Occipital lobe (tissue), 2 donors: ENCODE measurements around the gene SMYD2. TPM values are rescaled to one million over a fixed set of nuclear protein-coding genes. Genes with fewer than 3 reads are reported as not detected.

ENCODE experiments used
- DNase-seq: peaks from one replicate; lab custom pipeline; 2025; lab: John Stamatoyannopoulos, UW
- total RNA-seq: library from RNA; depleted of rRNA; stranded (reverse); fragments of >200 nt; gene quantifications from one replicate; pipeline ENCODE4 v1.2.3, GENCODE V29; 2014

Gene SMYD2
- total RNA-seq, 1 donor from 2014 or later = 51.6 TPM

DNA sequence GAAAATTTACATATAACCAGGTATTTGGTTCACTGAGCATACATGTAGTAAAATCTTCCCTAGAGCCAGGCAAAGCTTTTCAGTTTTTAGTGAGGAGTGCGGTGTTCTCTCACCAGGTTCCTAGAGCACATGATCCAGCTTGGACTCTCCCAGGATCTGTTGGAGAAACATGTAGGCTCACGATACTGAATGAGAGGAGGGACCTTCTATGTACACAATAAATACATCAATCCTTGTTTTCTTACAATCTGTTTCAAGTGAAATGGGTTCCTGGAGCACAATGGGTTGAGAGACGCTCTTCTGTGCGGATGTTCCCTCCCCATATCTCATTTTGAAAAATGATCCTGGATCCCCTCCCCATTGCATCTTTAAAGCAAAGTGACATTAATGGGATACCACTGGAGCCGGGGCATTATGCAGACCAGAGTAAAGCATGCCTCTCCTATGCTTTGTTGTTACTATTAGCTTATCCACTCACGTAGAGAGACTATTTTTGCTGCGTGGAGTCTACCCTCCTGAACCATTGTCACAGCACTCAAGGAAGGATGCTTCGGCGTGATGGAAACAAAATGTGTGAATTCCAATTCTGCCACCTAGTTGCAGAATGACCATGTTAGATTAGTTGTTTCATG is 19.3 kb downstream of the SMYD2 start:
- DNase-seq = no peak

DNA sequence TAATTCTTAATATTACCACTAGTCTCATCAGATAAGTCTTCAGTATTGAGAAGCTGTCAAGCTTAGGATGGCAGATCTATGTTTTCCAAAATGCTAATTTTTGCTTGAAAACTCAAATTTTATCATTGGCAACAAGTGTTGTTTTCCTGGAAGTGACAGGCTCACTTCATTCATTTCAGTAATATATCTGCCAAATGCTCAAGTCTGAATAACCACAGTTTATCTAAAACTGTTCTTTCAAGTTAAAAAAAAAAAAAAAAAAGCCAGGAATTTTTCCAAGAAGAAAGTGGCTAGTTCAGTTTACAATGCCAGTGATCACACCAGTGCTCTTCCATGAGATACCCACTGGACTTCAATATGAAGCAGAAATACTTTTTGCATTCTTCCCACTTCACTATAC is 20.6 kb downstream of the SMYD2 start:
- no peak for DNase-seq

DNA sequence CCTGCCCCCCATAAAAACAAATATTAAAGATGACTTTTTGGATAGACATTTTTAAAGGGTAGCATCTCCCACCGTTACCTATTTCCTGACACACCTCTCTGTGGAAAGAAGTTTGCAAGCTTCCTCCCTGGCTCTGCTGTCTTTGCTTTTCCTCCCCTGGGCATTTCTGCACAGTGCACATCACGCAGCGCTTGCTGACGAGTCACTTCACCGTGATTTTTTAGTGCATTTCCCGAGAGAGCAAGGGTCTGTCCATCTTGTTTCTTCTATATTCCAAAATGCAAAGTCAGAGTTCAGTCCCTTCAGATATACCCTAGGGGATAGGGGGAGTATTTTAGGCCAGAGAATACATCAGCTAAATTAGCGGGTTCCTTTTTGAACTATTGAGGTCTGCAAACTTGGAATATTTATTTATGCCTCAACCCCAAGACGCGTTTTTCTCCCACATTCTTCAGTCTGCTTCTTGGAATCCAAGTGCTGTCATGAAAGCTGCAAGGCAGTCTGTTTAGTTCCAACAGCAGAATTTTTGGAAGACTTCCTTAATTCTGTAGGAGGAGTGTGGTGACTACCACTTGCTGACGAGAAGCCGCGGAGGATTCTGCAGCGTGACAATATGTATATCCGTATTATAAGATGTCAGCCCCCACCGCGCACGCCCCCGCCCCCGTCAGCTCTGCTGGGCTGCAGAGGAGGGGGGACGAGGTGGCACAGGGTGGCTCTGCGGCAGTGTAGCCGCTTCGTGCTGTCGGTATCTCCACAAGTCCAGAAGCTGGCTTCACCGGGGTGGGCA is 22.4 kb downstream of the SMYD2 start:
- peak; percentile 24 for DNase-seq

DNA sequence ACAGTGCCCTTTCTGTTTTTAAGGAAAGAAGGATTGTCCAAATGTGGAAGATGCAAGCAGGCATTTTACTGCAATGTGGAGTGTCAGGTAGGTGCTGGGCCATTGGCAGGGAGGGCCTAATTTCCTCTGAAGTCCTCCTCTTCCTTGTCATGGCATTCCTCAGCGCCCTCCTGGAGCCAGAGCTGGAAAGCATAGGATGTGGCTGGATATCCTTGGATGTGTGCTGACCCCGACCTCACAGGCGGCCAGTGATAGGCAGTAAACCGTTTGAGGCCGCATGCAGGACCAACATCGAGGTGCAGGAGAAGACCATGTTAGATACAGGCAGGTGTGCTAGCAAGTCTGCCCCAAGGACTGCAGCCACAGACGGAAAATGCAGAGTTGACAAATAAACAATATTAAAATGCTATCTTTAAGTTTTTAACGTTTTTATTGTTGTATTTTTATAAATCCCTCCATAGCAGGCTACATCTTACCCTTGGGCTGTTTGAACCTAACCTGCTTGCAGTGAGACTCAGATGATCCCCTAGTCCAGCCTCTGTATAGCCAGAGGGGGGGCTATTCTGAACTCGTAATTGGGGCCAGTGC is 24.3 kb downstream of the SMYD2 start:
- no peak for DNase-seq

DNA sequence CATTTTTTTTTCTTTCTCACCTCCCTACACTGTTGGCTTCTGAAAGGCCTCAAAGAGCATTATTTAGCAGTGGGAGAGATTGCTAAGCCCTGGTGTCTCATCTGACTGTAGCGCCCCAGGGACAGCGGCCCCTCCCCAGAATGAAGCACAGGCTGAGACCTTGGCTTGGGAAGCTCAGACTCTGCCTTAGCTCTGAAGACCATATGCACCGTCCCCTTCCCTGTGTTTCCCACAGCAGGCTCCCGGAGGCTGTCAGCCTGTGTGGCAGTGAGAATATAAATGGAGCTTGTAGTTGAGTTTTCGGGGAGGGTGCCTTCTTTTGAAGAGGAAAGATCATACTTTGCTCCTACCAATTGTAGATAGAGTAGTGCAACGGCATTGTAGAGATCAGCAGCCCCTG is 25.3 kb downstream of the SMYD2 start:
- no peak for DNase-seq

DNA sequence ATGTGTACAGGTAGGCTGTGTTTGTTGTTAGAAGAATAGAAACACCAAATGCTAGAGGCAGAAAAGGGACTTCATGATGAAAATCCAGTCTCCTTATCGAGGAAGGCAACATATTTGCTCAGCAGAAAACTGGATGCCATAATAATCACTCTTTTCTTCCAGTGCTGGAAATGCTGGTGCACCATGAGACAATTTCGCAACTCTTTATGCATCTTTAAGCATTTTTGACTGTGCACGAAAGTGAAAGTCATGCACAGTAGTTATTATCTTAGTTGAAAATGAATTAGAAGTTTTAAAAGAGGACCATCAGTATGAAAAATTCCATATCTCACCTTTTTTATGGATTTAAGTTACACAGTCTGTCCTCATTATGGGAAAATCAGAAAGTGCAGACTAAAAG is 29.1 kb downstream of the SMYD2 start:
- DNase-seq = no peak

DNA sequence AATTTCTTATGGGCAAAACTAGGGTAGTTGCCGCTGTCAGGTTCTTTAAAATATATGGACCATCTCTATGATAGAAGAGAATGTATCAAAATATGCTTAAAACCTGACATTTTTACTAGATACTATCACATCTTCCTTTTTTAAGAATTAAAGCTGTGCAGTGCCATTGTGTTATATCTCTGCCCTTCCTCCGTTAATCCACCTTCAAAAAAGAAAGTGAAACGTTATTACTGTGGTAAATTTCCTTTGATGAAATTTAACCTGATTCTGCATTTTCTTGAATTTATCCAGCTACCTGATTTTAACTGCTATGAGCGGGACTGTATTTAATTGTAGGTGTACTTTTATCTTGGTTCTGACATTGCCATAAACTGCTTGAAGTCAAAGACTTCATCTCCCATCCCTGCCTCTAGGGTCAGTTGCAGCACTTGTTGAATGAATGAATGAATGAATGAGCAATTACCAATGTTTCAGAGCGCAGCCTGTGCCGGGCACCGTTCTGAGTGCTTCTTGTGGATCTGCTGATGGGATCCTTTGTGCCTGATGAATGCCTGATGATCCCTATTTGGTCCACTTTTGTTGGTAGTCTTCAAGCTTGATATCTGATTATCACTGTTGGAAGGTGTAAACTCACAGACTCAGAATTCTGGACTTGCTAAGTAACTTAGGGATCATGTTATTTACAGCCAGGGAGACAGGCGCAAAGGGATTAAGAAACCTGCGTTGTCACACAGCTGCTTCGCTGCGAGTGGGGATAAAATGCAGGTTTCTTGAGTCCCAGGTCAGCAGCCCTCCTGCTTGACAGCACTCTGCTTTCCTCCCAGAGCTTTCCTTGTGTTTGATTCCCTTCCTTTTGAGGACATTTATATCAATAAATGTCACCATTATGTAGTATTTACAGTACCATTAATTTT is 30.1 kb downstream of the SMYD2 start:
- no peak for DNase-seq

DNA sequence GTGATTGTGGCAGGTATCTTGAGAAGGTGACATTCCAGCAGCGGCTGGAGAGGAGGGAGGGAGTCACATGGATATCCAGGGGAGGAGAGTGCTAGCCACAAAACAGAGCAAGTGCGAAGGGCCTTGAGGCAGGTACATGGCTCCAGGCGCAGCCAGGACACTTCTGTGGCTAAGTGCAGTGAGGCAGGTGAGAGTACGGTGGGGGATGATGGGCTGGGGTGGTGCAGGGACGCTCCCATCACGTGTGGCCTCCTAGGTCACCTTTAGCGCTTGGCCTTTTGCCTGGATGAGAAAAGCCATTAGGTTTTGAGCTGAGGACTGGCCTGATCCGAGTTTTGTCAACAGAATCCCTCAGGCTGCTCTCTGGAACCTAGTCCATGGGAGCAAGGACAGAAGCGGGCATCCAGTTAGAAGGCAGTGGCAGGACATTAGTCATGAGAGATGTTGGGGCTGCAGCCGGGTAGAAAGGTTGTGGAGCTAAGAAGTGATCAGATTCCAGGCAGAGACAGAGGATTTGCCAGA is 31.6 kb downstream of the SMYD2 start:
- no peak for DNase-seq

DNA sequence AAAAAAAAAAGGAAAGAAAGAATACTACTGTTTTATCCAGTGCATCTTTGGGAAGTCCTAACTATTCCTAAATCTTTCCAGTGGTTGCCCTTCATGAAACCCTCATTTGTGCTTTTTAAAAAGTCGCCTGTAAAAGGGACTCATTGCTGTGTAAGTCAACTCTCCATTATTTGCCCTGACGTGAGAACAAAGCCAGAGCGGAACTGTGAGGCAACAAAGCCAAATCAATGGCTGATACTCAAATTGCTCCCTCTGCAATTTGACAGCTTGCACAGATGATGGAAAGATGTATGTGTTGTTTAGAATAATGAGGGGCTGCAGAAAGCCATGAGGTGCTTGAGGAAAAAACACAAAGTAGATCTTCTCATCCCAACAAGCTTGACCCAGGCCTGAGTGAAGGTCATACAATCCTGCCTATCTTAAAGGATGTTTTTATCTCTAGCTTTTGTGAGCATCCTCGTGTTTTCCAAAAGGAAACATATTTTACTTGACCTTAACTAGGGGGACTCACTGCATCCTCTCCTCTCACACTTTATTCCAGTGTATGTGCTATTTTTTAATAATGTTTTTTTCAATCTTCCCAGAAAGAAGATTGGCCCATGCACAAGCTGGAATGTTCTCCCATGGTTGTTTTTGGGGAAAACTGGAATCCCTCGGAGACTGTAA is 33.4 kb downstream of the SMYD2 start:
- no peak for DNase-seq

DNA sequence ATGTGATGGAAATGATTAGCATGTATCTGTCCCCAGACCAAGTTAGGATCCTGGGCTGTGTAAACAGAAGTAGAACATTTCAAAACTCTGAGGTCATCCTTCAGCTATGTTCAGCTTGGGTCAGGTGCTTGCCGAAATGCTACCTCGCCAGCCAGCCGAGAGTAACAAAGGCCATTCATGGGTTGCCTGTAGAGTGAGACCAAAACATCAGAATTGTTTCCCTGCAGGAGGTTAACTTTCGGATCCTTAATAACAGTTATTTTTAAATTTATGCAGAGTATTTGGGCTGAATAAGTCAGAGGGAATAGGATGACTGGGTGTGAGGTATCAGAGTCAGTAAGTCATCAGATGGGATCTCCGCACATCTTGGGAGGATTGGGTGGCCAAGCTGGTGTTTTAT is 35.6 kb downstream of the SMYD2 start:
- no peak for DNase-seq

DNA sequence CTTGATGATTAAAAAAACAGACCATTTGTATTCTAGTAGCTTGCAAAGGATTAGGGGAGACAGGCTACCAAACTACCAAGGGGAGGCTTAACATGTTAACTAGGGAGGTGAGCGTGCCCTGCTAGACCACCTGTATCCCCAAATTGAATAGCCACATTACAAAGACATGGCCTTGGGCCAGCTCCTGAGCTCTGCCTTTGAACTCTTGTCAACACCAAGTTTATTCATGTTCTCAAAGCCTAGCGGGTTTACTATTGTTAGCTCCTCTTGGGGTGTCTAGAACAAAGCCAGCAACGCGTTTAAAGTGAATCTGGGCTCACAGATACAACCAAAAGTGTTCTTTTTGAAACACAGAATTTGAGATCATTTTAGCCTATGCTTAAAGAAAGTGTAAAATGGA is 36.3 kb downstream of the SMYD2 start:
- DNase-seq = no peak

DNA sequence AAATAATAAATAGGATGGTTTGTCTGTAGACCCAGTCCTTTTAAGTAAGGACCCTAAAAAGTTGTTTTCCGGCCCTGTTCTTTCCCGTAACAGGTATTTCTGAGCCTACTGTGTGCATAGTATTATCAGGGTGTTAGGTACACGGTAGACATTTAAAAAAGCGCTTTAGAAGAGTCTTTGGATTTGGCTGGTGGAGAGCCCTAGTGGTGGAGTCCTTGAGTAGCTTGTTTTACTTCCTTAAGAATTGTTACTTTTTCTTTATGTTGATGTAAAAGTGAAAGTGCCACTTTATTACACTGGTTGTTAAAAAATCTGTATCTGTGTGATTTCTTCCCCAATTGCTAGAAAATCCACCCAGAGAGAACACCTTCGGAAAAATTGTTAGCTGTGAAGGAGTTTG is 36.8 kb downstream of the SMYD2 start:
- no peak for DNase-seq

DNA sequence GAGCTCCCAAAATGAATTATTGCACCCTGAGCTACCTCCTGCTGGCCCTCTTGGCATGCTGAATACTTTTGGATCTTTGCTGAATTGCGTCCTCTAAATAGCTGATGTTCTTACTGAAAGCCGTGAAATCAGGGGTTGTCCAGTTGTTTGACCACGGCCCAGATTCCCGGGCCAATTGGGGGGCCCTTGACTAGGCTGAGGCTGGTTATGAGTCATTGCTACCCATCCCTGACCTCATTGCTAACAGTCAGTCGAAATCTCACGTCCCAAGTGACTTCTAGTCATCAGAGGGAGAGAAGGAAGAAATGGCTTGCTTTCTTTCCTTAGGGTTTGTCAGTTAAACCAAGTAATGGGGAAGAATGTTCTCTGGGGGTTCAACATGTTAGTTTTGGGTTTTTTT is 37.4 kb downstream of the SMYD2 start:
- DNase-seq = no peak

DNA sequence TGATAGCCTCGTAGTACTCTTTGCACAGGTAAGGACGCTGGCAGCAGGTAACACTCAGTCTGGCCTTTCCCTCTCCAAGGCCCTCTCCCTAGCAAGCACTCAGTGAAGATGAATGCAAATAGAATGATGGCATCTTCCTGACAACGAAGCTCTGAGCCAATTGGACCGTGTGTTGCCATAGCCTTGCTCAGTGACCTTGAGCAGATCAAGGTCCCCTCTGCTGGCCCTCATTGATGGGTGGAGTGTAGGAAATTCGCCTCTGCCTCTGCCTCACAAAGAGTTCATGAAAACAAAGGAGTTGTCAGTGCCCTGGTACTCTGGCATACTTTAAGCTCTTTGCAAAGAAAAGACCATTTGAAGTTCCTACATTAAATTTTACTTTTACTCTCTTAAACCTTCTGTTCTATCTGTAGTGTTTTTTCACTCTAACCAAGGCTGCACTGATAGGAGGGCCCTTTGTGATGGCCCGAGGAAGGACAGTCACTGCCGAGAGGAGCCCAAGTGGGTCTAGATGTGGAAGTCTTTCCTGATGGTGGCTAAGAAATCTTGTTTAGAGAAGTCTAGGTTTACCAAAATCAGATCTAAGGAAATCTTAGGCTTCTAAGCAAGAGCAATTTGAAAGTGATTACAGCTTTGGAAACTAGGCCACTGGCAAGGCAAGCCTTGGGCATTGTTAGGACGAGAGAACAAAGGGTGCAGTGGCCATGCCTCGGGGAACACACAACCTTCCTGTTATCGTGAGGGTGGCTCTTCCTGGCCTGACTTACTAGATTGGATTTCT is 38.2 kb downstream of the SMYD2 start:
- no peak for DNase-seq

DNA sequence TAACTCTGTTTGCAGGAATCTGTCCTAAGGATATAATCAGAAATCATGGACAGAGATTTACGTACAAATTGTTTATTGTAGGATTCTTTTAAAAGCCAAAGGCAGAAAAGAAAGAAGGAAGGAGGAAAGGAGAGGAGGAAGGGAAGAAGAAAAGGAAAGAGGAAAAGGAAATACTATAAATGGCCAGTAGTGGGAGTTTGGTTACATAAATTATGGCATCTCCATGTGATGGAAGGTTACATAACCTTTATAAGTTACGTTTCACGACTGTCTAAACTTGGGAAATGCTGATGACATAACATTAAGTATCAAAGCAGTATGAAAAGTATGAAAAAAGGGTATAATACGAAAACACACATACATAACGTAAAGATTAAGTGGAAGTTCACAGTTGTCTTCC is 39.0 kb downstream of the SMYD2 start:
- DNase-seq = no peak

DNA sequence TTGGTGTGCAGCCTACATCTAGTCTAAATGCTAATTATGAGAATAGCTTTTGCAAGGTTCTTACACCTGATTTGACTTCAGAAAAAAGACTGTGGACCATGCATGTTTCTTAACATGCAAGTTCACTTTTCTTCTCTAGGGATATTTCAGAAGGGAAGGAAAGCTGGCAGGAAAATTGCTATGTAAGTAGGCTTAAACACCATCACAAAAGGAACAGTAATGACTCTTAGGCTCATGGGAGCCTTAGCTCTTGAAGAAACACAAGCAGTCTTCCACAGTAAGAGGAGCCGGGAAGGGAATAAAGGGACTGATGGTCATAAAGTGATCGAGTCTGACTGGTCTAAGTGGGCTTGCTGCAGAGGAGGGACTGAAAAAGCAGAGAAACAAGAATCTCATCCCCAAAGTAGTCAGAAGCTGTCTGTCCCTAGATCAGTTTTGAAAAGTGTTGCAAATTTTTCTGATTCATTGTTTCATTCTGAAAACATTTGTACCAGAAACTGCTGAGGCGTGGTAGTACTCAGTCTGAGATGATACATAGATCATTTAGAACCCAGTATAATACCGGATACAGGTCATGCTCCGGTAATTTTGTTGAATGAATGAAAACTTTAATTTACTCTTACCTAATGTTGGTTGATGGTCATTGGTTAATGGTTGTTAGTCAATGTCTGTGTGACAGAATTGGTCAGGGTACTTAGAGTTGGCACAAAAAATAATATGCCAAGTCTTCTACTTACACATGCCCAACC is 40.9 kb downstream of the SMYD2 start:
- no peak for DNase-seq

DNA sequence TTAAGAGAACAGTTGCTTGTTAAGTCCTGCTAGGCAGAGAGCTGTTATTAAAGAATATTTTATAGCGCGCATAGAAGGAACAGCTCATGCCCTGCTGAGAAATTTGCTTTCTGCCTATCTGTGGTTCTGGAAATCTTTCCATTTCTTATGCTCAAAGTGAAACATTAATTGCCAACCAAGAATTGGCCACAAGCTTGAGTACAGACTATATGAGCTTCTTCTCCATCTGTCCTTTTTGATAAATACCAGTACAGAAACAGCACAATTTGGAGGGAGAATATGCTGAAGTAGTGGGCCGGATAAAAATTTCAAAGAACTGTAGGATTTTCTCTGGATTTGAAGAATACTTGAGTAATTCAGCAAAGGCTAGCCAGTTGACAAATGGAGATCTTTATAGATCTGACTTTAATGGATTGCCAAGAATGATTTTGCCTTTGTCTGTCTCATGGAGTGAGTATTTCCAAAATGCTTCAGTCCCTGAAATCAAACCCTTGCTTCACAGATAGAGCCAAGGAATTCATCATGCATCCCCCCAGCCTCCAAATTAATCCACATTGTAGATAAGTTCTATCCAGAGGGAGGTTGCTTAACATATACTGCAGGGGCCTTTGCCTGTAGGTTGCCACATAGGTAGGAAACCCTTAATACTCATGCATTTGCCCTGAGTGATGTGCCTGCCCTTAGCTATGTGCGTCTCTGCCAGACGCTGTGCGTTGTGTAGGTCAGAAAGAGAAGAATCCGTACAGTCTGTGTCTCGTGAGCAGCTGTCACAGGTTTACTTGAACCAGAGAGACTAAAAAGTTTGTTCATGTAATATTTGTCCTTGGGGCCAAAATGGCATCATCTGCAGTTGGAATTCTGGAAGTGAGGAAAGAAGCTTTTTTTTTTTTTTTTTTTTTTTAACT is 44.2 kb downstream of the SMYD2 start:
- no peak for DNase-seq

DNA sequence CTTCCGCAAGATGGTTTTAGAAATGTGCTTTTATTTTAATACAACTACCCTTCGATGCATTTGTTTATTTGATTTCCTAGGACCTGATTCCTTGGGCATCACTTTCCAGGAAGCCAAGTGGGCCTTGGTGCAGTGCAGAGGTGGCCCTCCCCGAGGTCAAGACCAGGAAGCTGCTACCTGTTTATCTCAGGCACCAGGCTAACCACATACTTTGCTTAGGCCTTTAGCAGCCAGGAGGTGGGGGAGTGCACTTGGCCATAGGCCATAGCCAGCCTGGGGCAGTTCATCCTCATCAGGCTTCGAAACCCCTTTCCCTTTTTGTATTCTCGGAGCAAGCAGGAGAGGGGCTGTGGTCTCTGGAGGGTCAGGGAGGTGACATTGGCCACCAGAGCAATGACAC is 45.4 kb downstream of the SMYD2 start:
- no peak for DNase-seq

DNA sequence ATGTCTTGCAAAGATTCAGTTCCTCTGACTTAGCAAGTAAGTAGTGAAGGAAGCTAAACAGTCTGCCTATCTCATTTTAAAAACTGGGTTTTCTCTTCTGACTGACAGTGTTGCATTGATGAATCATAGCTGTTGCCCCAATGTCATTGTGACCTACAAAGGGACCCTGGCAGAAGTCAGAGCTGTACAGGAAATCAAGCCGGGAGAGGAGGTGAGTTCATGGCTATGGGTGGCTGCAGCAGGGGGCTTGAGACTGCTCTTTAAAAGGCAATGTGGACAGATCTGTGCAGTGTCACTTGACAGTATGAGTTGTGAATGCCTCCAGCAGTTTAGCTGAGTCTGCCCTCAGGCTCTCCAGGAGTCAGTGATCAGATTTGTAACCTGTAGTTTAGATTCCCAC is 46.6 kb downstream of the SMYD2 start:
- DNase-seq = no peak
